OCI-LY1 (cell line): Measurements from ENCODE around the gene FOXF1.

ENCODE experiments used
- EZH2 ChIP-seq: fragments of 200-600 bp; sonication (generic), shearing (Covaris generic); IDR thresholded peaks from 2 replicates; pipeline ENCODE4 v1.8.0; 2017; ENCODE audit warnings: borderline replicate concordance, mixed run types, mild to moderate bottlenecking, antibody characterized with exemption, low read length, moderate library complexity, mixed read lengths
- TF ChIP-seq, protein P1 (sequence below): fragments of 200-600 bp; sonication (generic), shearing (Covaris generic); IDR thresholded peaks from 2 replicates; pipeline ENCODE4 v1.5.1; 2017; ENCODE audit warnings: mild to moderate bottlenecking, antibody characterized with exemption, low read length, moderate library complexity, mixed read lengths

DNA sequence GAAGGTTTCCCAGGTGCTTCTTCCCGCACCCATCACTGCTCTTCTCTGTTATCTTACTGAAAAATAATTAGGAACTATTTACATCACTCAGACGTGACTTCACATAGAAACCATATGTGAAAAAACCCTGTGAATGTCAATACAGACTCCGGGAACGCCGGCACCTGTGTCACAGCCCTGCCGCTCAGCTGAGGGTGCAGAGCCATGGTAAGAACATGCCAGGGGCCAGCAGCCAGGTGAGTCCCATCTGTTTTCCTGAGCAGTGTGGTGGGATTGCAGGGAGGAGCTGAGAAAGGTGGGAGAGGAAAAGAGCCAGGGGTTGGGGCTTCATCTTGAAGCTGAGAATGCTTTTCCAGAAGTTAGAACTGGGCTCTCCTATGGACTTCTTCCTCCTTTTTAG is 13.7 kb downstream of the FOXF1 start:
- TF ChIP-seq, protein P1, sequence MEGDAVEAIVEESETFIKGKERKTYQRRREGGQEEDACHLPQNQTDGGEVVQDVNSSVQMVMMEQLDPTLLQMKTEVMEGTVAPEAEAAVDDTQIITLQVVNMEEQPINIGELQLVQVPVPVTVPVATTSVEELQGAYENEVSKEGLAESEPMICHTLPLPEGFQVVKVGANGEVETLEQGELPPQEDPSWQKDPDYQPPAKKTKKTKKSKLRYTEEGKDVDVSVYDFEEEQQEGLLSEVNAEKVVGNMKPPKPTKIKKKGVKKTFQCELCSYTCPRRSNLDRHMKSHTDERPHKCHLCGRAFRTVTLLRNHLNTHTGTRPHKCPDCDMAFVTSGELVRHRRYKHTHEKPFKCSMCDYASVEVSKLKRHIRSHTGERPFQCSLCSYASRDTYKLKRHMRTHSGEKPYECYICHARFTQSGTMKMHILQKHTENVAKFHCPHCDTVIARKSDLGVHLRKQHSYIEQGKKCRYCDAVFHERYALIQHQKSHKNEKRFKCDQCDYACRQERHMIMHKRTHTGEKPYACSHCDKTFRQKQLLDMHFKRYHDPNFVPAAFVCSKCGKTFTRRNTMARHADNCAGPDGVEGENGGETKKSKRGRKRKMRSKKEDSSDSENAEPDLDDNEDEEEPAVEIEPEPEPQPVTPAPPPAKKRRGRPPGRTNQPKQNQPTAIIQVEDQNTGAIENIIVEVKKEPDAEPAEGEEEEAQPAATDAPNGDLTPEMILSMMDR: no peak
- TF ChIP-seq EZH2: no peak
